Measurements from ENCODE around the gene USP32.
"Not testable (repeated sequence)": the region's sequence is repeated elsewhere in the genome, so short reads cannot be mapped to it uniquely, and the experiment has no call there.

Gene USP32

GRCh38 chr17:60215895-60216294 is 176.0 kb downstream of the USP32 start:
- DNase-seq, result not testable (repeated sequence)

GRCh38 chr17:60211282-60211681 is 180.7 kb downstream of the USP32 start:
- not testable (repeated sequence) for DNase-seq

- not testable (repeated sequence) for DNase-seq
These were observed 183.6 kb downstream of the USP32 start for GRCh38 chr17:60208302-60208701.

GRCh38 chr17:60205782-60206181 is 186.2 kb downstream of the USP32 start:
- DNase-seq, result not testable (repeated sequence)

- not testable (repeated sequence) for DNase-seq
These were observed 193.3 kb downstream of the USP32 start for GRCh38 chr17:60198630-60199029.

- DNase-seq, result not testable (repeated sequence)
These were observed 197.8 kb downstream of the USP32 start for GRCh38 chr17:60194141-60194540.

GRCh38 chr17:60193482-60193881 is 198.5 kb downstream of the USP32 start:
- DNase-seq, result no peak

- DNase-seq, result not testable (repeated sequence)
These were observed 198.9 kb downstream of the USP32 start for GRCh38 chr17:60193032-60193431.

GRCh38 chr17:60190032-60190431 is 201.9 kb downstream of the USP32 start:
- DNase-seq, result not testable (repeated sequence)

DNA sequence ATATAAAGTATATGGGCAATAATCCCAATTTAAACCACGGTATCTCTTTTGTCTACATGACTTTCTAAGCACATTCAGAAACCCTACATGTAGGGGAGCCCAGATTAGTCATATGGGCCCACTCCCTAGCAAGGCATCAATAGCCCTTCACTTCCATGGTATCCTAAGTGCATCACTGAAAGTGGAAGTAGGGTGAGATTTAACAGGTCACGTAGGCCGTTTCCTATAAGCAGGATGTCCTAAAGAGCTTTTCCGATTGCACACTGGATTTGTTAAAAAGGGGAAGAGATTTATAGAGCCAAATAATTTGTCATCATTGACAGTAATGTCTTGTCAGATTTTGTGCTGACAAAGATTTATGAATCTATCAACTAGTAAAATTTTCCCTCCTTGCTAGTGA is 203.2 kb downstream of the USP32 start:
- no peak for DNase-seq

GRCh38 chr17:60186846-60187745 is 204.8 kb downstream of the USP32 start:
- DNase-seq, result not testable (repeated sequence)

DNA sequence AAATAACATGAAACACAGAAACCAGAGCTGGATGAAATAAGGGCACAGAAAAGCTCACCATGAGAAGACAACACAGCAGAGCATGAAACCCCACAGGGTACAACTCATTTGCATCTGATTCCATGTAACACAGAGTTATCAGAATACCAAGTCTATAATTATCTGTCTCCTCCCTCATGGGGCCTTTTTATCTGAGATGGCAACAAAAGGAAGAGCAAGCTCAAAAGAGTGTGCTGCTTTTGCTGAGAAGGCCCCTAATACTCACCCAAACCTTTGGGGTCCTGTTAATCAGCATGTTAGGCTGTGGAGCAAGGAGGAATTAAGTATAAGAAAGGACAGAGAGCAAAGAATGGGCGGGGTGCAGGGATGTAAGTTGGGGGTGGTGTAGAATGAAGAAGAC is 205.6 kb downstream of the USP32 start:
- DNase-seq, result not testable (repeated sequence)

DNA sequence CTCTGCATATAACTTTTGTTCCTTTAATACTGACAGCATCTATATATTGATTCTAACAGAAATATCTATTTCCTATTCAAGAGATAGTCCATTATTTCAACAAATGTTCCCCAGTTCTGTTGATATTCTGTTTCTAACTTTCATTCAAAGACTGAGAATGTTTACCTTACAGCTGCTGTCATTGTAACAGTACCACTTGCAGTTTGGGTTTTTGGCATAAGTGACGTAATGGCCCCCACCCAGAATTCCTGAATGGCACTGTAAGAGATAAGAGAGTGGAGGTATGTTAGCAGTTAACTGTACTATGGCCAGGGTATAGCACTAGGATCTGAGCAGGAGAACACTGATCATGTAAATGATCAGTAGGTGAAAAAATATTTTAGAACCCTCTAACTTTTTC is 211.6 kb downstream of the USP32 start:
- DNase-seq, result not testable (repeated sequence)

GRCh38 chr17:60178180-60178579 is 213.8 kb downstream of the USP32 start:
- not testable (repeated sequence) for DNase-seq

GRCh38 chr17:60176763-60177162 is 215.2 kb downstream of the USP32 start:
- not testable (repeated sequence) for DNase-seq

DNA sequence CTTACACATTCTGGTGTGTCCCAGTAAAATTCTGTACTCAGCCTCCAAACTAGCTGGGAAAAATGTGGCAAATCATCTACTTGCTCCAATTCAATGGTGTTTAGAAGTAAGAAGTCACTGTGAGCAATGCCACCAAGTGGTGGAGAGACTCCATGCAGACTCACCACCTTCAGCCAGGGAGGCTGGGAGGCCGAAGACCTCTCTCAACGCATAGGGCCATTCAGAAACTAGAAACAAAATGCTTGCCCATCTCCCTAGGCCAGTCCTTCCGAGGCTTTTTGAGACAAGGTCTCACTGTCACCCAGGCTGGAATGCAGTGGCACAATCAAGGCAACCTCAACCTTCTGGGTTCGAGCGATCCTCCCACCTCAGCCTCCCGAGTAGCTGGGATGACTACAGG is 217.2 kb downstream of the USP32 start:
- DNase-seq, result not testable (repeated sequence)

DNA sequence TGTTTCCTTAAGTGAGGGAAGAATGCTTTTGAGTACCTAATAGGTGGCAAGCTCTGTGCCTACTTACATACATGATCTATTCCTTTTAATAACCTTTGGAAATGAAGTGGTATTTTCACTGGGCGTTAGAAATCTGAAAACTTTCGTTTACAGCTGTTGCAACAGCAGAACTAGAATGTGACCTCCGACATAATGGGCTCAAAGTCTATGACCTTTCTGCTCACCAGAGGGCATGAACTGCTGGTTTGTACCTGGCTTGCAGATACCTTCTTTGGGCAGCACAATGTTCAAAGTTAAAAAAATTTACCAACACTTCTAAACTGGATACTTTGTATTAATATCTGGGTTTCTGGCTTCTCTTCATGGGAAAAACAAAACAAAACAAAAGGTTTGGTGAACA is 217.9 kb downstream of the USP32 start:
- no peak for DNase-seq

DNA sequence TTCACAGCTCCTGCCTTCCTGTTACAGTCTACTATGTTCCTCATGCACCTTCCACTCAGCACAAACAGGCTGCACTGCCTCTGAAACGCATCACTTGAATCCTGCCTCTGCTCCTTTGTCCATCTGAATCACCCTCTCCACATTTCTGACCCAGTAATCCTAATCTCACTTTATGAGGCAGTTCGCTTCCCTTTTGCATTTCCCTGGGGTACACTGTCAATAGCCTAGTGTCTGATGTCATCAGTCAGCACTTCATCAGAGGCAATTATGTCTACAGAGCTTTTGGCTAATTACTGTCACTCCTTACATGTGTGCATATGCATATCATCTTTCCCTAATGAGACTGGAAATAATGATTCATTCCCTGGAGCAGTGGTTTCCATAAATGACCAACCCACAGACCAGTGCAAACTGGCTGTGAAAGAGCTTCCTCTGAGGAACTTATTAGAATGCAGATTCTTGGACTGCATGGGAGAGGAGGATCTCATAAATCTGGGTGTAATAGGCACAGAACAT is 218.6 kb downstream of the USP32 start:
- peak; percentile 17 for DNase-seq

- DNase-seq, result no peak
These were observed 220.2 kb downstream of the USP32 start for GRCh38 chr17:60171753-60172079.

GRCh38 chr17:60170835-60171752 is 220.8 kb downstream of the USP32 start:
- DNase-seq, result peak; percentile 10

GRCh38 chr17:60169921-60170817 is 221.8 kb downstream of the USP32 start:
- peak; percentile 72 for DNase-seq

DNA sequence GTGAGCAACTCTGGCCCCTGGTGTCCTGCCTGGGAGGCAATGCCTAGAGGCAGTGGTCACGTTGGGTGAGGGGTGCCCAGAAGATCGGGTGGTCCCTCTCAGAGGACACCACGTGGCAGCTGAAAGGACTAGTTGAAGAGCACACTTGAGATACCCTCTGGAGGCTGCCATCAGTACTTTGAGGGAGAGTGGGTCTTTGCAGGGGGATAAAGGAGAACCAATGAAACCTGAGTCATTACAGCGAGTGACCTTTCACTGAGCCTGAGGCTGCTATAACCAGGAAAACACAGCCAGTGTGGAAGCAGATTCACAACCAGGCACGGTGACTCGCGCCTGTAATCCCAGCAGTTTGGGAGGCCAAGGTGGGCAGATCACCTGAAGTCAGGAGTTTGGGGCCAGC is 223.3 kb downstream of the USP32 start:
- no peak for DNase-seq
